ENCODE measurements around the gene SSX2IP. TPM values are rescaled to one million over a fixed set of nuclear protein-coding genes. Genes with fewer than 3 reads are reported as not detected.

Gene SSX2IP, protein sequence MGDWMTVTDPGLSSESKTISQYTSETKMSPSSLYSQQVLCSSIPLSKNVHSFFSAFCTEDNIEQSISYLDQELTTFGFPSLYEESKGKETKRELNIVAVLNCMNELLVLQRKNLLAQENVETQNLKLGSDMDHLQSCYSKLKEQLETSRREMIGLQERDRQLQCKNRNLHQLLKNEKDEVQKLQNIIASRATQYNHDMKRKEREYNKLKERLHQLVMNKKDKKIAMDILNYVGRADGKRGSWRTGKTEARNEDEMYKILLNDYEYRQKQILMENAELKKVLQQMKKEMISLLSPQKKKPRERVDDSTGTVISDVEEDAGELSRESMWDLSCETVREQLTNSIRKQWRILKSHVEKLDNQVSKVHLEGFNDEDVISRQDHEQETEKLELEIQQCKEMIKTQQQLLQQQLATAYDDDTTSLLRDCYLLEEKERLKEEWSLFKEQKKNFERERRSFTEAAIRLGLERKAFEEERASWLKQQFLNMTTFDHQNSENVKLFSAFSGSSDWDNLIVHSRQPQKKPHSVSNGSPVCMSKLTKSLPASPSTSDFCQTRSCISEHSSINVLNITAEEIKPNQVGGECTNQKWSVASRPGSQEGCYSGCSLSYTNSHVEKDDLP
- 38.0 and 39.9 TPM in 2 replicates for total RNA-seq
- polyA plus RNA-seq = 17.1 and 26.5 TPM in 2 replicates

GRCh38 chr1:84690397-84691121 lies at the start of gene SSX2IP:
SSX2IP (minus strand) TSS chr1:84690461; CDS start chr1:84671219, 19,242 bp downstream.
- no peaks in the 10 kb centered on the region for H3K27me3 ChIP-seq
- no peaks in the 10 kb centered on the region for H3K36me3 ChIP-seq (replicated peaks; ENCODE audit: insufficient read depth, low read depth)
- H3K79me2 ChIP-seq = peaks cover 40% of the 10 kb centered on the region
- no peaks in the 10 kb centered on the region for H3K9me3 ChIP-seq (ENCODE audit: low read depth)
- H3K27ac ChIP-seq = peak within 1 kb of the TSS; percentile 91
- peaks cover 13% of the 10 kb centered on the region for H3K4me1 ChIP-seq (ENCODE audit: insufficient read depth)
- no peaks in the 10 kb centered on the region for H3K9me2 ChIP-seq (replicated peaks; ENCODE audit: insufficient read depth)
- TF ChIP-seq CTCF (IDR thresholded peaks at IDR 0.05; ENCODE audit: poor library complexity) (no peak), EZH2phosphoT487 (IDR thresholded peaks at IDR 0.05; ENCODE audit: low read depth, severe bottlenecking, unreplicated experiment) (no peak), EZH2 (IDR thresholded peaks at IDR 0.05; ENCODE audit: borderline replicate concordance) (no peak)
- DNase-seq (ENCODE audit: low spot score) = peak; percentile 98
- under 1% methylated on average over 45 of the region's 68 CpGs for WGBS (ENCODE audit: low lambda C conversion rate, missing lambda C conversion rate)
- H2AFZ ChIP-seq = peak within 1 kb of the TSS; percentile 82
- H4K20me1 ChIP-seq (ENCODE audit: insufficient read depth, poor library complexity, severe bottlenecking) = peaks cover 3% of the 10 kb centered on the region
- peak within 1 kb of the TSS; percentile 88 for H3K4me2 ChIP-seq
- H3K4me3 ChIP-seq = peak within 1 kb of the TSS; percentile 89

DNA sequence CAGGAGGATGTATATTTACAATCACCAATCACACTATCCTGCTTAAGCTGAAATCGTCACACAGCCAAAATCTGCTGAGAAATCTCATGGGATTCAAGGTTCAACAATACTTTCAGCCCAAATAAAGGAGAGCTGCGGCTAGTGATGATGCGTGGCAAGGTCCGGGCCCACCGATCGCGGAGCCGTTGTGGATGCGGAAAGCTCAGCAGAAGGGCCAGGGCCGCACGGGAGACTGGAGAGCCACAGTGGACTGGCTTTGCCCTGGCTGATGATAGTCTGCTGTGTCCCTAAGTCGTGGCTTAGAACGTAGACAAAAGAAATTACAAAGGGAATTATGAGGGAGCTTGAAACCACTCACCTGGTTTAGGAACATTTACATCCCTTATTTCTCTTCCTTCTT lies 48.0 kb upstream of the SSX2IP start:
- no peak overlapping the region for H2AFZ ChIP-seq

DNA sequence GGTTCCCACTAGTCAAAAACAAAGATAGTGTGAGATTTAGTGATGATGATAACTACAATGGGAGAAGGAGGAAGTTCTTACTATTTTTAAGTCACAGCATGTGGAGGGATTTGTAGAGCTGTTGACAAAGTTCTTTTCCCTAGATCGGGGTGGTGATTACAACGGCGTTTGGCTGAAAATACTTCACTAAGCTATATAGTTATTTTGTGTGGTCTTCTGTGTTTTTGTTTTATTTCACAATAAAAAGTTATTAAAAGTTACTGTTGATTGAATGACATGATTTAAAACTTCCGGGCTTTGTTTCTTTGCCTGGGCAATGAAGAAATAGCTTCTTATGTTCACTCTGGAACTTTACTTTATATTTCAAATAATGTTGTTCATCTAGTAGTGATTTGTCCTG lies 47.3 kb upstream of the SSX2IP start:
- H3K4me2 ChIP-seq = no peak overlapping the region
- H3K9me3 ChIP-seq (ENCODE audit: low read depth) = no peaks in the 10 kb centered on the region
- no peaks in the 10 kb centered on the region for H3K9me2 ChIP-seq (replicated peaks; ENCODE audit: insufficient read depth)
- no peak for DNase-seq (ENCODE audit: low spot score)
- H2AFZ ChIP-seq = no peak overlapping the region
- H3K27me3 ChIP-seq = no peaks in the 10 kb centered on the region
- H4K20me1 ChIP-seq (ENCODE audit: insufficient read depth, poor library complexity, severe bottlenecking) = no peaks in the 10 kb centered on the region
- no peaks in the 10 kb centered on the region for H3K4me1 ChIP-seq (ENCODE audit: insufficient read depth)
- TF ChIP-seq EZH2 (IDR thresholded peaks at IDR 0.05; ENCODE audit: borderline replicate concordance) (no peak), EZH2phosphoT487 (IDR thresholded peaks at IDR 0.05; ENCODE audit: low read depth, severe bottlenecking, unreplicated experiment) (no peak), CTCF (IDR thresholded peaks at IDR 0.05; ENCODE audit: poor library complexity) (no peak)
- WGBS (ENCODE audit: low lambda C conversion rate, missing lambda C conversion rate) = 59% methylated on average over 4 of the region's 4 CpGs
- no peaks in the 10 kb centered on the region for H3K36me3 ChIP-seq (replicated peaks; ENCODE audit: insufficient read depth, low read depth)
- H3K4me3 ChIP-seq = no peak overlapping the region
- H3K79me2 ChIP-seq = no peaks in the 10 kb centered on the region
- H3K27ac ChIP-seq = no peak overlapping the region

More for the DNA sequence above, 48.0 kb upstream of the SSX2IP start:
- Histone ChIP-seq H3K4me3 (no peak overlapping the region), H3K9me2 (replicated peaks; ENCODE audit: insufficient read depth) (no peaks in the 10 kb centered on the region), H3K79me2 (no peaks in the 10 kb centered on the region), H4K20me1 (ENCODE audit: insufficient read depth, poor library complexity, severe bottlenecking) (no peaks in the 10 kb centered on the region), H3K27ac (no peak overlapping the region), H3K27me3 (no peaks in the 10 kb centered on the region), H3K36me3 (replicated peaks; ENCODE audit: insufficient read depth, low read depth) (no peaks in the 10 kb centered on the region), H3K4me2 (no peak overlapping the region), H3K4me1 (ENCODE audit: insufficient read depth) (no peaks in the 10 kb centered on the region), H3K9me3 (ENCODE audit: low read depth) (no peaks in the 10 kb centered on the region)
- 95% methylated on average over 13 of the region's 13 CpGs for WGBS (ENCODE audit: low lambda C conversion rate, missing lambda C conversion rate)
- TF ChIP-seq EZH2 (IDR thresholded peaks at IDR 0.05; ENCODE audit: borderline replicate concordance) (no peak), EZH2phosphoT487 (IDR thresholded peaks at IDR 0.05; ENCODE audit: low read depth, severe bottlenecking, unreplicated experiment) (no peak), CTCF (IDR thresholded peaks at IDR 0.05; ENCODE audit: poor library complexity) (no peak)
- no peak for DNase-seq (ENCODE audit: low spot score)

All from hepatocyte (in vitro differentiated cells).